H1 (cell line): ENCODE results near the gene GLTPD2. TPM values are rescaled to one million over a fixed set of nuclear protein-coding genes. Genes with fewer than 3 reads are reported as not detected.

Experiments used
- CTCF ChIA-PET: fragments of 300-600 bp; sonication (Branson Sonifier 250); formaldehyde crosslinking; loops from one replicate; lab custom pipeline; 2021; ENCODE audit not compliant: partially characterized antibody; lab: Charles Lee
- POLR2A ChIA-PET: fragments of 300-600 bp; sonication (Branson Sonifier 250); formaldehyde crosslinking; loops from one replicate; lab custom pipeline; 2021; ENCODE audit warnings: inconsistent platforms; ENCODE audit not compliant: partially characterized antibody; lab: Charles Lee
- DNase-seq, 2 experiments: peaks; one replicate each; pipeline versions ENCODE4 v3.0.0 to v3.0.0-alpha.2; 2010 to 2022; ENCODE audit warnings: low spot score in 2 of 2, low read depth in 1 of 2, mixed read lengths in 1 of 2
- FAIRE-seq: peaks from 2 replicates; lab custom pipeline; 2011; peaks lifted over from hg19 to GRCh38; lab: Jason Lieb, UNC
- H2AFZ ChIP-seq: 2 replicates; pipeline ENCODE4 v1.8.1; 2012; ENCODE audit warnings: low read length, inconsistent platforms
- H2AK5ac ChIP-seq: 2 replicates; pipeline ENCODE4 v1.6.1; 2013; ENCODE audit warnings: low read depth, low read length
- H2BK120ac ChIP-seq: replicated peaks from 2 replicates; pipeline ENCODE3; 2013; ENCODE audit warnings: low read depth, low read length, inconsistent platforms
- H2BK12ac ChIP-seq: 2 replicates; pipeline ENCODE4 v1.6.1; 2013; ENCODE audit warnings: low read depth, low read length
- H2BK15ac ChIP-seq: 2 replicates; pipeline ENCODE4 v1.6.1; 2013; ENCODE audit warnings: low read length
- H2BK20ac ChIP-seq: 2 replicates; pipeline ENCODE4 v1.6.1; 2013; ENCODE audit warnings: low read length
- H2BK5ac ChIP-seq: 2 replicates; pipeline ENCODE4 v1.6.1; 2013; ENCODE audit warnings: low read depth, low read length
- H3K14ac ChIP-seq: 2 replicates; pipeline ENCODE4 v1.6.1; 2013; ENCODE audit warnings: inconsistent platforms; ENCODE audit not compliant: insufficient read length
- H3K18ac ChIP-seq: 2 replicates; pipeline ENCODE4 v1.6.1; 2013; ENCODE audit warnings: low read length; ENCODE audit errors: extremely low read depth
- H3K23ac ChIP-seq: 2 replicates; pipeline ENCODE4 v1.6.1; 2013; ENCODE audit warnings: inconsistent platforms; ENCODE audit not compliant: insufficient read length
- H3K23me2 ChIP-seq: 2 replicates; pipeline ENCODE4 v1.6.1; 2013; ENCODE audit warnings: low read depth, low read length
- H3K27ac ChIP-seq: 2 replicates; pipeline ENCODE4 v1.6.1; 2011; ENCODE audit warnings: low read depth, low read length, inconsistent platforms
- H3K27me3 ChIP-seq, 4 experiments: replicated peaks in 1 of 4; 1 replicate in 1 of 4; 2 replicates in 3 of 4; pipeline versions ENCODE4 v1.6.1 to v1.8.1; 2011 to 2013; ENCODE audit warnings: low read length in 3 of 4, mild to moderate bottlenecking in 3 of 4, inconsistent platforms in 2 of 4, mixed read lengths in 2 of 4, moderate library complexity in 1 of 4; ENCODE audit not compliant: control insufficient read depth in 3 of 4, insufficient read depth in 3 of 4; ENCODE audit errors: extremely low read depth in 1 of 4
- H3K36me3 ChIP-seq, 4 experiments: 2 replicates each; pipeline versions ENCODE4 v1.6.1 to v1.8.1; 2011 to 2013; ENCODE audit warnings: mild to moderate bottlenecking in 4 of 4, low read length in 3 of 4, moderate library complexity in 2 of 4, control low read depth in 1 of 4, inconsistent platforms in 1 of 4; ENCODE audit not compliant: insufficient read depth in 4 of 4, control insufficient read depth in 2 of 4
- H3K4ac ChIP-seq: replicated peaks from 2 replicates; pipeline ENCODE3; 2013; ENCODE audit warnings: low read length, low read depth, mixed read lengths, inconsistent platforms; ENCODE audit not compliant: insufficient read length
- H3K4me1 ChIP-seq, 4 experiments: replicated peaks in 1 of 4; 1 replicate in 1 of 4; 2 replicates in 3 of 4; pipeline versions ENCODE4 v1.6.1 to v1.8.1; 2011 to 2013; ENCODE audit warnings: low read length in 3 of 4, inconsistent platforms in 2 of 4, mixed read lengths in 1 of 4; ENCODE audit not compliant: insufficient read depth in 4 of 4, control insufficient read depth in 3 of 4
- H3K4me2 ChIP-seq, 2 experiments: 2 replicates each; pipeline versions ENCODE4 v1.6.1 to v1.8.1; 2011 to 2013; ENCODE audit warnings: low read depth in 2 of 2, low read length in 2 of 2, control low read depth in 1 of 2, inconsistent platforms in 1 of 2, mild to moderate bottlenecking in 1 of 2; ENCODE audit not compliant: insufficient read depth in 1 of 2
- H3K4me3 ChIP-seq, 4 experiments: fragments of 200-600, 300-600 bp in 1 of 4; sonication (generic), shearing (Covaris generic), sonication (Bioruptor Twin) in 1 of 4; 2 replicates each; pipeline versions ENCODE4 v1.5.1 to v1.8.1; 2011 to 2016; ENCODE audit warnings: low read length in 4 of 4, low read depth in 3 of 4, control low read depth in 2 of 4, inconsistent platforms in 2 of 4, mild to moderate bottlenecking in 2 of 4, mixed read lengths in 1 of 4, moderate library complexity in 1 of 4; ENCODE audit not compliant: insufficient read depth in 2 of 4; ENCODE audit errors: extremely low read depth in 1 of 4
- H3K56ac ChIP-seq: replicated peaks from 2 replicates; pipeline ENCODE3; 2013; ENCODE audit warnings: low read depth, mild to moderate bottlenecking, mixed read lengths, low read length, inconsistent platforms; ENCODE audit not compliant: insufficient read length
- H3K79me1 ChIP-seq: 2 replicates; pipeline ENCODE4 v1.6.1; 2013; ENCODE audit warnings: low read depth, low read length, control low read depth
- H3K79me2 ChIP-seq, 2 experiments: 2 replicates each; pipeline versions ENCODE4 v1.6.1 to v1.8.1; 2012 to 2013; ENCODE audit warnings: low read length in 2 of 2, mild to moderate bottlenecking in 2 of 2, inconsistent platforms in 1 of 2; ENCODE audit not compliant: insufficient read depth in 2 of 2, control insufficient read depth in 1 of 2
- H3K9ac ChIP-seq, 4 experiments: replicated peaks in 1 of 4; 1 replicate in 1 of 4; 2 replicates in 3 of 4; pipeline versions ENCODE4 v1.6.1 to v1.8.1; 2011 to 2013; ENCODE audit warnings: low read depth in 3 of 4, low read length in 3 of 4, control low read depth in 2 of 4, mild to moderate bottlenecking in 2 of 4, moderate library complexity in 2 of 4, inconsistent platforms in 1 of 4; ENCODE audit errors: extremely low read depth in 1 of 4
- H3K9me3 ChIP-seq, 2 experiments: 2 replicates each; pipeline versions ENCODE4 v1.6.1 to v1.8.1; 2012 to 2013; ENCODE audit warnings: mild to moderate bottlenecking in 2 of 2, moderate library complexity in 2 of 2, control low read depth in 1 of 2, inconsistent platforms in 1 of 2, low read depth in 1 of 2, low read length in 1 of 2, mixed read lengths in 1 of 2; ENCODE audit not compliant: insufficient read depth in 2 of 2
- H4K20me1 ChIP-seq, 2 experiments: replicated peaks in 1 of 2; 2 replicates each; pipeline versions ENCODE3 to v1.8.1; 2011 to 2013; ENCODE audit warnings: inconsistent platforms in 2 of 2, low read length in 2 of 2, mild to moderate bottlenecking in 1 of 2; ENCODE audit not compliant: insufficient read depth in 2 of 2, control insufficient read depth in 1 of 2
- H4K5ac ChIP-seq: 2 replicates; pipeline ENCODE4 v1.6.1; 2013; ENCODE audit warnings: low read length, low read depth, mixed read lengths, inconsistent platforms; ENCODE audit not compliant: insufficient read length
- H4K8ac ChIP-seq: 2 replicates; pipeline ENCODE4 v1.8.0; 2013; ENCODE audit warnings: mild to moderate bottlenecking, moderate library complexity, low read length, inconsistent platforms; ENCODE audit not compliant: insufficient read depth; ENCODE audit errors: extremely low read depth
- H4K91ac ChIP-seq: replicated peaks from 2 replicates; pipeline ENCODE3; 2013; ENCODE audit warnings: low read length, mixed read lengths, inconsistent platforms; ENCODE audit not compliant: insufficient read length
- BRCA1 ChIP-seq: IDR thresholded peaks from 2 replicates; pipeline ENCODE4 v1.6.1; 2012; ENCODE audit warnings: low read depth, low read length, improper control_type of control experiment
- CREB1 ChIP-seq: IDR thresholded peaks from 2 replicates; pipeline ENCODE4 v1.6.1; 2012; ENCODE audit warnings: inconsistent platforms
- CTBP2 ChIP-seq: IDR thresholded peaks from 2 replicates; pipeline ENCODE4 v1.7.0; 2011; ENCODE audit warnings: borderline replicate concordance, mild to moderate bottlenecking, moderate library complexity, mixed read lengths, low read length; ENCODE audit not compliant: insufficient read depth, insufficient read length
- EGR1 ChIP-seq: IDR thresholded peaks from 2 replicates; pipeline ENCODE4 v1.6.1; 2011; ENCODE audit warnings: low read depth, low read length, borderline replicate concordance
- EZH2 ChIP-seq: fragments of 200-600 bp; sonication (generic); IDR thresholded peaks from 2 replicates; pipeline ENCODE4 v1.7.1; 2012; ENCODE audit warnings: low read depth, mild to moderate bottlenecking, moderate library complexity, low read length, inconsistent platforms; ENCODE audit not compliant: severe bottlenecking
- KDM4A ChIP-seq: IDR thresholded peaks from one replicate; pipeline ENCODE4 v1.7.1; 2012; ENCODE audit warnings: low read depth, mild to moderate bottlenecking, moderate library complexity, low read length, inconsistent platforms; ENCODE audit not compliant: severe bottlenecking
- NANOG ChIP-seq: IDR thresholded peaks from 2 replicates; pipeline ENCODE4 v1.6.1; 2011; ENCODE audit warnings: low read length, low read depth, mild to moderate bottlenecking, inconsistent platforms; ENCODE audit not compliant: insufficient read depth, poor library complexity, severe bottlenecking
- WGBS, 2 experiments: shearing (Covaris generic) in 1 of 2; methylation state at CpG; one replicate each; pipeline versions ENCODE4 v1.1.6 to v1.1.7; 2013 to 2015; ENCODE audit warnings: low lambda C conversion rate in 2 of 2, mixed read lengths in 2 of 2, inconsistent platforms in 1 of 2, low coverage in 1 of 2, missing lambda C conversion rate in 1 of 2; ENCODE audit not compliant: insufficient replicate concordance in 2 of 2, insufficient coverage in 1 of 2, insufficient read length in 1 of 2; ENCODE audit errors: extremely low coverage in 1 of 2, missing lambda C conversion rate in 1 of 2; 5-methylcytosine and 5-hydroxymethylcytosine counted together
- polyA plus RNA-seq, 7 experiments: library from polyadenylated mRNA; depleted of rRNA in 3 of 7; stranded (reverse) in 5 of 7; unstranded in 2 of 7; fragments of >200 nt in 5 of 7; fragments of 200-250 nt in 2 of 7; gene quantifications; 1 replicate in 5 of 7; 2 replicates in 1 of 7; 4 replicates in 1 of 7; pipeline versions ENCODE4 v1.2.1 to v1.2.3, GENCODE V29; 2011 to 2013; ENCODE audit warnings: missing spikeins in 2 of 7, mixed read lengths in 2 of 7
- total RNA-seq: library from RNA; stranded (reverse); fragmentation: NEBNext Ultra II Directional; extraction: Animal tissue kit (Norgen Biotek cat#: 25700); gene quantifications from 2 replicates; pipeline ENCODE4 v1.2.1, GENCODE V29; 2021
- TF ChIP-seq, protein P1 (sequence below): IDR thresholded peaks from 2 replicates; pipeline ENCODE4 v1.6.1; 2011; ENCODE audit warnings: low read depth, mild to moderate bottlenecking, low read length; ENCODE audit not compliant: insufficient read depth
- TF ChIP-seq, protein P2 (sequence below): IDR thresholded peaks from 2 replicates; pipeline ENCODE4 v1.6.1; 2012; ENCODE audit warnings: inconsistent platforms

Gene GLTPD2
- total and polyA plus RNA-seq, 2 of the 8 experiments (the other 6 are each of a cell fraction or from before 2014, with no cell fraction given) = not detected

GRCh38 chr17:4739122-4740024, 49.4 kb upstream of the GLTPD2 start, which contains the start of the genes CXCL16 and ZMYND15:
Gene CXCL16 (minus strand): TSS chr17:4739928. CDS start chr17:4739339, 589 bp downstream.
Gene ZMYND15 (plus strand): TSS chr17:4739833. CDS start chr17:4740549, 716 bp downstream.
- WGBS, 2 experiments = 2% methylated on average over 60 of the region's 100 CpGs; no CpG with 5 or more reads in 1 of the 2 experiments
- no peaks in the 10 kb centered on the region for H4K20me1 ChIP-seq
- H3K18ac ChIP-seq = peak within 1 kb of the TSS; percentile 60
- H2AFZ ChIP-seq = peak within 1 kb of the TSS; percentile 85
- POLR2A ChIA-PET = no interaction called here
- no peak within 1 kb of the TSS for H2BK15ac ChIP-seq
- CTCF ChIA-PET = no interaction called here
- no peak within 1 kb of the TSS for H3K23ac ChIP-seq
- H3K79me1 ChIP-seq = no peaks in the 10 kb centered on the region
- H3K4me1 ChIP-seq = peaks cover 0 to 10% (median 7%) of the 10 kb centered on the region in 4 experiments; a peak in 5 of 7 replicates
- FAIRE-seq (no peak), DNase-seq (peak in 1 of 2 experiments; percentile 78)
- no peak within 1 kb of the TSS for H2BK120ac ChIP-seq
- H4K91ac ChIP-seq = no peak within 1 kb of the TSS
- no peaks in the 10 kb centered on the region; a peak in 1 of 4 replicates for H3K9me3 ChIP-seq
- no peaks in the 10 kb centered on the region; a peak in 1 of 8 replicates for H3K36me3 ChIP-seq
- H4K5ac ChIP-seq = no peak within 1 kb of the TSS
- no peak within 1 kb of the TSS for H3K14ac ChIP-seq
- no peak within 1 kb of the TSS for H2BK20ac ChIP-seq
- 0 out of 2 replicates have a peak within 1 kb of the TSS, but pooled peaks have one; percentile 27 for H2BK12ac ChIP-seq
- peaks cover 15% of the 10 kb centered on the region; the same call in 1 of the 2 replicates for H3K23me2 ChIP-seq
- peak within 1 kb of the TSS in 3 of 4 experiments; percentile 1 to 69 (median 2); a peak in 2 of 7 replicates for H3K9ac ChIP-seq
- H3K56ac ChIP-seq = no peak within 1 kb of the TSS
- no peaks in the 10 kb centered on the region for H3K79me2 ChIP-seq
- no peak within 1 kb of the TSS for H3K27ac ChIP-seq
- peaks cover 29 to 67% (median 47%) of the 10 kb centered on the region in 4 experiments for H3K27me3 ChIP-seq
- H3K4me3 ChIP-seq = peak within 1 kb of the TSS; percentile 37 to 65 (median 44)
- peak within 1 kb of the TSS; percentile 71 for H4K8ac ChIP-seq
- no peak within 1 kb of the TSS for H2BK5ac ChIP-seq
- peak within 1 kb of the TSS; percentile 72 to 95 for H3K4me2 ChIP-seq
- H2AK5ac ChIP-seq = no peak within 1 kb of the TSS
- peak within 1 kb of the TSS; percentile 16 for H3K4ac ChIP-seq
- peak; percentile 62 for TF ChIP-seq KDM4A
- TF ChIP-seq, protein P1, sequence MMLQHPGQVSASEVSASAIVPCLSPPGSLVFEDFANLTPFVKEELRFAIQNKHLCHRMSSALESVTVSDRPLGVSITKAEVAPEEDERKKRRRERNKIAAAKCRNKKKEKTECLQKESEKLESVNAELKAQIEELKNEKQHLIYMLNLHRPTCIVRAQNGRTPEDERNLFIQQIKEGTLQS = no peak
- peak; percentile 64 for TF ChIP-seq CREB1
- no peak for TF ChIP-seq BRCA1
- TF ChIP-seq EZH2 = peak; percentile 75
- TF ChIP-seq EGR1 = peak; percentile 54; the same call in 1 of the 2 replicates
- TF ChIP-seq CTBP2 = no peak
- TF ChIP-seq, protein P2, sequence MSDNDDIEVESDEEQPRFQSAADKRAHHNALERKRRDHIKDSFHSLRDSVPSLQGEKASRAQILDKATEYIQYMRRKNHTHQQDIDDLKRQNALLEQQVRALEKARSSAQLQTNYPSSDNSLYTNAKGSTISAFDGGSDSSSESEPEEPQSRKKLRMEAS = peak; percentile 33; the same call in 1 of the 2 replicates
- no peak for TF ChIP-seq NANOG
